Measurements from ENCODE around the gene ZNF397. TPM values are rescaled to one million over a fixed set of nuclear protein-coding genes. Genes with fewer than 3 reads are reported as not detected.

Gene ZNF397
- total RNA-seq, 1 donor from 2014 or later = 37.7 TPM

- no peak for DNase-seq
Observed at GRCh38 chr18:35296060-35296459, 55.2 kb downstream of the ZNF397 start.

DNA sequence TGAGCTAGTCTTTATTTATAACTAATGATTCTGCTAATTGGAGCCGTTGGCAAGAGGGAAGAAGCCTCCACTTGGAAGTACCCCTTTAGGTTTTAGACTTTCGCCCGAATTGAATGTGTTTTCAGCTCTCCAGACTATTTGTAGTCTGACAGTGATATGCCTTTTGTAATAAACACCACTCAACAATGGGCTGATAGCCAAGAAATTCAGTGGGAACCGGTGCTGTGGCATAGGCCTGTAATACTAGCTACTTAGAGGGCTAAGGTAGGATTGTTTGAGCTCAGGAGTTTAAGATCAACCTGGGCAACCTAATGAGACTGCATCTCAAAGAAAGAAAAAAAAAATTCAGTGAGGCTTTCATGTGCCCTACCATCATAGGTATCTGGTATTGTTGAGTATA lies 62.8 kb downstream of the ZNF397 start:
- no peak for DNase-seq

DNA sequence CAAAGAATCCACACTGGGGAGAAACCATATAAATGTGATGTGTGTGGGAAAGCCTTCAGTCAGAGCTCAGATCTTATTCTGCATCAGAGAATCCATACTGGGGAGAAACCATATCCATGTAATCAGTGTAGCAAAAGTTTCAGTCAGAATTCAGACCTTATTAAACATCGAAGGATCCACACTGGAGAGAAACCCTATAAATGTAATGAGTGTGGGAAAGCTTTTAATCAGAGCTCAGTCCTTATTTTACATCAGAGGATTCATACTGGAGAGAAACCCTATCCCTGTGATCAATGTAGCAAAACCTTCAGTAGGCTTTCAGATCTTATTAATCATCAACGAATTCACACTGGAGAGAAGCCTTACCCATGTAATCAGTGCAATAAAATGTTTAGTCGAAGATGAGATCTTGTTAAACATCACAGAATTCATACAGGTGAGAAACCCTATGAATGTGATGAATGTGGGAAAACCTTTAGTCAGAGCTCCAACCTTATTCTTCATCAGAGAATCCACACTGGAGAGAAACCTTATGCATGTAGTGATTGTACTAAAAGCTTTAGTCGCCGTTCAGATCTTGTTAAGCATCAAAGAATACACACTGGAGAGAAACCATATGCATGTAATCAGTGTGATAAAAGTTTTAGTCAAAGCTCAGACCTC lies 65.9 kb downstream of the ZNF397 start:
- no peak for DNase-seq

Other genes with a start within 250 kb of the ZNF397 start
- 28.9 TPM for gene MAPRE2, start 199.6 kb upstream of the ZNF397 start, total RNA-seq
- gene ZSCAN30, start 49.2 kb downstream of the ZNF397 start, total RNA-seq = 23.4 TPM
- 59.2 TPM for gene ZNF24, start 103.4 kb downstream of the ZNF397 start, total RNA-seq
- gene ZNF396, start 136.3 kb downstream of the ZNF397 start, total RNA-seq = 1.5 TPM